H4 (cell line): ENCODE data around the gene RD3L. TPM values are rescaled to one million over a fixed set of nuclear protein-coding genes. Genes with fewer than 3 reads are reported as not detected.
"Not testable (repeated sequence)": the region's sequence is repeated elsewhere in the genome, so short reads cannot be mapped to it uniquely, and the experiment has no call there.

Experiments used
- DNase-seq: peaks from one replicate; pipeline ENCODE4 v3.0.0-alpha.2; 2015; ENCODE audit warnings: low spot score
- total RNA-seq: library from RNA; depleted of rRNA; stranded (reverse); fragments of >200 nt; shearing (Covaris generic); gene quantifications from 2 replicates; pipeline ENCODE4 v1.2.3, GENCODE V29; 2014

RD3L gene
- total RNA-seq, 1 experiment from 2014 or later = not detected

DNA sequence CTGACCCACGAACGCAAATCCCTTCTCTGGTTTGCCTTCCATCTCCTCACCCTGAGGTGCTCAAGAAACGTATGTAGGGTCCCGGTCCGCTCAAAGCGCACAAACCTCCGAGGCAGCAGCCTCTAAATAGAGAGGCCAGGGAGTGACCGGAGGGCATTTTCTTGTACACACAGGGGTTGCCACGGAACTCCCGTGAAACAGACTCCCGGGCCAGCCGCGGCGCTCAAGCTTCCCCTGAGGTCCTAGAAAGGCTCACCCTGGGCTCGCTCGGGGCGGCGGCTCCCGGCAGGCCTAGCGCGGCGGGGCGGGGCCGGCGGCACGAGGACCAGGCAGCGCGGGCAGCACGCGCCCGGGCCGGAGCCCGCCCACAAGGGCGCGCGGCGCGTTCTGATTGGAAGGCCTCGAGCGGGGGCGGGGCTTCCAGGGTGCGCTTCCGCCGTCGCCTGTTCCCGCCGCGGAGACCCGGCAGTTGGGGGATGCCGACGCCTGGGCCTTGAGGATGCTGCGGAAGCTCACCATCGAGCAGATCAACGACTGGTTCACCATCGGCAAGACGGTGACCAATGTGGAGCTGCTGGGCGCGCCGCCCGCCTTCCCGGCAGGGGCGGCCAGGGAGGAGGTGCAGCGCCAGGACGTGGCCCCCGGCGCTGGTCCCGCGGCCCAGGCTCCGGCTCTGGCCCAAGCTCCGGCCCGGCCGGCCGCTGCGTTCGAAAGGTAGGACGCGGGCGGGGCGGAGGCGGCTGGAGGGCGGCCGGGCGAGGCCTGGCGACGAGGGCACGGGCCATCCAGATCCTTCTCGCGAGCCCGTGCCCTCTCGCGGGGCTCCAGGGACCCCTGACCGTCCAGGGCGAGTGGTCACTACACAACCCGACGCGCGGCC is 14.1 kb downstream of the RD3L start, which contains the start of gene TDRD9:
Gene TDRD9 (plus strand): TSS at position 446 of the 880 bp plus-strand sequence. CDS start 54 bp downstream, at position 500.
- DNase-seq = no peak

DNA sequence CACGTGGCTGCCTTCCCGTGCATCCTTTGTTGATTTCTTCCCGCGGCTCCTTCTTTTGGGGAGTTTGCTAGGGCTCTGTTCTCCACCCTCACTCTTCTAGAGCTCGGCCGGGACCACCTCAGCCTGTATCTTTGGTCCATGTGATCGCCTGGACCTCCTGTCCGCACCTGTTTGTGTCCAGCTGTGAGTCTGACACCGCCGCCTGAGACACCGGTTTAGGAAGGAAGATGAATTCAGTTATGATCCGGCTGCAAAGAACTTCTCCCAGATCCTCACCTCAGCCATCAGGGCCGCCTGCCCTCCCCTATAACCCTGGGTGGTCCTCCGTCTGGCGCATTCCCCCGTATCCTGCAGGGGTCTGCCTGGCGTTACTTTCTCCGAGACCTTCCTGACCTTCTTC is 14.8 kb downstream of the RD3L start:
- no peak for DNase-seq

DNA sequence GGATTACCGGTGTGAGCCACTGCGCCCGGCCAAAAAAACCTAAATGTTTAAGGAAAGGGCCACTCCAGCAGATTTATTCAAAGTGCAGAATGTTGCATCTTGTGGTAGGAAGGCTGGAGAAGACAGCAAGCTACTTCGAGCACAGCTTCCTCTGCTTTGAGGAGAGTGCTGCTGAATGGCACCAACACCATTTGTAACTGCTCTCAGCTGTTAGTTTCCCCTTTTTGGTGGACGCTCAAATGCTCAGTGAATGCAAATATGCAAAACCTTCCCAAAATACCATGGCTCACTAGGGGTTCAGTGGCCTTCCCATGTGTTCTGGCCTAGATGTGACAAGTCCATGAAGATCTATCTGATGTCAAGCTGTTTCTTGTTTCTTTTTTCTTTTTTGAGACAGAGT is 17.0 kb downstream of the RD3L start:
- no peak for DNase-seq

DNA sequence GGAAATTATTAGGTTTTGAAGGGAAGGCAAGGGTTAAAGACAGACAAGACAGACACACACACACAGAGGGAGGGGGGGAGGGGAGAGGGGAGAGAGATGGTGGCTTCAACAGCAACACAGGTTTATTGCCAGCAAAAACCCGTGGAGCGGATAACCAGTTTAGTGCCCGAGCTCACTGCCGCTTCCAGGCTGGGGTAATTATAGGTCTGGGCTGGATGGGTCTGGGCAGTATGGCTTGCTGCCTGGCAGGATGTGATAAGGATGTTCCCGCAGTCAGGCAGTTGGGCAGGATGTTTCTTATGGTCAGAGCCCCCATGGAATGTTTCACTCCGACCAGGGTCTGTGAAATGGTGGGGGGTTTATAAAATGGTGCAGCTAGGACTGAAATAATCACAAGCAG is 18.5 kb downstream of the RD3L start:
- DNase-seq = no peak

DNA sequence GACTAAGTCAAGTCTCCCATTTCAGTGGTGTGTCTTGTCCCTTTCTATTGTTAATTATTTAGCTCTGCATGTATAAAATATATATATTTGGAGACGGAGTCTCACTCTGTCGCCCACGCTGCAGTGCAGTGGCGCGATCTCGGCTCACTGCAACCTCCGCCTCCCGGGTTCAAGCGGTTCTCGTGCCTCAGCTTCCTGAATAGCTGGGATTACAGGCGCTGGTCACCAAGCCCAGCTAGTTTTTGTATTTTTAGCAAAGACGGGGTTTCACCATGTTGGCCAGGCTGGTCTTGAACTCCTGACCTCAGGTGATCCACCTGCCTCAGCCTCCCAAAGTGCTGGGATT is 20.5 kb downstream of the RD3L start:
- DNase-seq = not testable (repeated sequence)

DNA sequence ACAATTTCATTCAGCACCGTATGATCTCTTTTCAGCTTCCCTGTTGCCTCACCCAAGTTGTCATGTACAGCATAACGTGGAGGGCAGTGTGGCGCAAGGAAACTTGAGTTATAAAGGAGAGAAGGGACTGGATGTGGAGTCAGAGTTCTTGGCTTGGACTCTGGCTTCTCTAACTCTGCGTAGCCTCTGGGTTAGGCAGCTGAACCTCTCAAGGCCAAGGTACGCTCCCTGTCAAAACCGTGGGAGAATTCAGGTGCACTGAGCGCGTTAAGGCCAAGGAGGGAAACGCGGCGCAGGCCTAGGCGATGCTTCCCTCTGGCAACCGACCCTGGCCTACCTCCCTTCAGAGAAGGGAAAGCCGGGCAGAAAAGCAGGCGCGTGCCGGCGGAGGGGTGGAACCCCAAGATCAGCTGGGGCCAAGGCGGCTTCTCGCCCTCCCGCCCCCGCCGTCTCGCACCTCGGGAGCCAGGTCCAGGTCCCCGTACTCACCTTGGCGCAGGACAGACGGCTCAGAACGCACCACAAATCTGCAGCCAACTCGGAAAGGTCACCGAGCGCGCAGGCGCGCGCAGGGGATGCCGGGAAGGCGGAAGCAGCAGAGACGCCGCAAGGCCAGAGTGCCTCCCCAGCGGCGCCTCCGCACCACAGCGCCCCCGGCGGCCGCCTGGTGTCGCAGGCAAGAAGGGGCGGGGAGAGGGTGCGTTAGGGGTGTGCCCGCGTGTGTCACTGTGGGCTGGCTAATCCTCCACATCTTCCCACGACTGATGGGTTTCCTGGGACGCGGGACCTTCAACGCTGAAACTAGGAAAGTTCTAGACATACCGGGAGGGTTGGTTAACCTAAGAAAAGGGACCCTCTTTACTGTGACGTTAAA is 21.1 kb downstream of the RD3L start:
- DNase-seq = peak; percentile 77

GRCh38 chr14:103916636-103917262 is 25.6 kb downstream of the RD3L start:
- no peak for DNase-seq

DNA sequence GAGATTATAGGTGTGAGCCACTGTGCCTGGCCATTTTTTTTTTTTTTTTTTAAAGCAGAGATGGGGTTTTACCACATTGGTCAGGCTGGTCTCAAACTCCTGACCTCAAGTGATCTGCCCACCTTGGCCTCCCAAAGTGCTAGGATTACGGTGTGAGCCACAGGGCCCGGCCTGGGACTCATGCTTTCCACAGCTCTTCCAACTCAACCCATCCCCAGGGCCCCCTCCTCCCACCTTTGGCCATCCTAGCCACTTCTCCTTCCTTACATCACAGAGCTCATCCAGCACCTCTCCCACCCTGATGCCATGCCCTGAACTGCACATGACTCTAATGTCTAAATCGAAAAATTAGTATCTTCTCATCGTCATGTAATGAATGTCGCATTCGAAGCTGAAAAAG is 26.7 kb downstream of the RD3L start:
- DNase-seq = no peak

GRCh38 chr14:103910984-103911383 is 31.3 kb downstream of the RD3L start:
- DNase-seq = no peak

DNA sequence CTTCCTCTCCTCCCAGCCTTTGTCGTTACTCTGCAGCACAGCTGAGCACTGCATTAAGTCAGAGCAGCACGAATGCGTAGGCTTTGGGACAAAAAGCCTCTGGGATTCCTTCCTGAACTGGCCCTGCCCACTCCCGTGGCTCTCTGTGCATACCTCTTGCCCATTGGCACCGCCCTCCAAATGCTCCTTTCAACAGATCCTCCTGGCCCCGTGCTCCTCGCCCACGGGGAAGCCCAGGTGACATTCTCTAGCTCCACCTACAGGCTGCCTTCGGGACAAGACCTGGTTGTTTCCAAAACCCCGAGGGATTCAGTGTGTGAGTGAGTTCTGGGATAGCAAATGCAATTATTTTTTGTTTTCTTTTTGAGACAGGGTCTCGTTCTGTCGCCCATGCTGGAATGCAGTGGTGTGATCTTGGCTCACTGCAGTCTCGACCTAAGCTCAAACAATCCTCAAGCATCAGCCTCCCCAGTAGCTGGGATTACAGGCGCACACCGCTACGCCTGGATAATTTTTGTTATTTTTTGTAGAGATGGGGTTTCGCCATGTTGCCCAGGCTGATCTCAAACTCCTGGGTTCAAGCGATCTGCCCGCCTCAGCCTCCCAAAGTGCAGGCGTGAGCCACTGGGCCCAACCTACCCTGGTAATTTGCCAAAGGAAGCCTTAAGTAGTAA is 31.9 kb downstream of the RD3L start:
- peak; percentile 87 for DNase-seq

DNA sequence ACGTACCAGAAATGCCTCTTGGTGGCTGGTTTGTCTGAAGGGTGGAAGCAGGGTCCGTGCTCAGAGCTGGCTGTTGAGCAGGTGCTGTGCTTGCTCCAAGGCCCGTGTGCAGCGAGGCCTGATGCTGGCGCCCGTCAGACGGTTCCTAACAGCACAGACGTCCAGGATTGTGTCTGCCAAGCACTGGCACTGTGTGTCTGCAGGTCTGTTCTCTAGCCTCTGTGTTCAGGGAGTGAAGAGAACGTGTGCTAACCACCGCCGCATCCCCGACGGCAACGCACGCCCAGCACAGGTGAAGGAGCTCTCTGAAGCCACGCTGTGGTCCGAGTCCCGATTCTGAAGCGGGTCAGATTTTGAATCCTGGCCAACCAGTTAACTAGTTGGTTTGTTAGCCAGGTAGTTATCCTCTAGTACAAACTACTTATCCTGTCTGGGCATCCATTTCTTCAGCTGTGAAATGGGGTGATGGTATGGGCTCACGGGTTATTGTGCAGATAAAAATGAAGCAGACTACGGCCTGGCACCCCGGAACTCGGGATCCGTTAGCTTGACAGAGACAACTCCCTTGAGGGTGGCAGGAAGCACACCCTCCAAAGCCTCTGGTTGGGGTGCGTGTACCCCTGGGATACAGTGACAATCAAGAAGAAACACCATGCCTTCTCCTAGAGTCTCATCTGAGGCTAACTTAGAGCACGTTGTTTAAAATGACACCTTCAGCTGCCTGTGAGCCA is 32.6 kb downstream of the RD3L start:
- DNase-seq = no peak

GRCh38 chr14:103908580-103908979 is 33.7 kb downstream of the RD3L start:
- no peak for DNase-seq

DNA sequence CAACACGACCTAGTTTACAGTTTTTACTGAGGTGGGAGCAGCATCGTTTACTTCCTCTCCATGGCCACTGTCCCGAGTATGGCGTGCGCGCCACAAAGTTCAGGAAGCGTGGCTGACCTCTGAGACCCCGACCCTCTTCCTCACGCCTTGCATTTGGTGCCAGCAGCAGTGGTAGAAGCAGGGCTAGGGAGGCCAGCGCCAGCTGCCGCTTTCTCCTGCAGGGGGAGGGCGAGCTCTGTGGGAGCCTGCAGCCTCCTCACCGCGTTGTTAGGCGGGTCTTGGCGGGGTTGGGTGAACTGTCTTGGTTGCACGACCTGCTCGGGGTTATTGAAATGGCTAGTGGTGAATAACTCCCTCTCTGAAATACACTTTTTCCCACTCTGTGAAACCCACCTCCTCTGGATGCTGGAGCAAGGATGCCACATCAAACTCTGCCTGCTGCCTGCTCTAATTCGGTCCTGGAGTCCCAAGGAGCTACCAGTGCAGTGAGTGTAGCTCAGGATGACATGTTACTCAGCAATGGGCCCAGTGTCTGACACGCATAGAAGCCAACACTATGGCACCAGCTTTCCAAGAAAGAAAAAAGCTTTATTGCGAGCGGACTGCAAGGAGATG is 36.4 kb downstream of the RD3L start:
- DNase-seq = no peak

DNA sequence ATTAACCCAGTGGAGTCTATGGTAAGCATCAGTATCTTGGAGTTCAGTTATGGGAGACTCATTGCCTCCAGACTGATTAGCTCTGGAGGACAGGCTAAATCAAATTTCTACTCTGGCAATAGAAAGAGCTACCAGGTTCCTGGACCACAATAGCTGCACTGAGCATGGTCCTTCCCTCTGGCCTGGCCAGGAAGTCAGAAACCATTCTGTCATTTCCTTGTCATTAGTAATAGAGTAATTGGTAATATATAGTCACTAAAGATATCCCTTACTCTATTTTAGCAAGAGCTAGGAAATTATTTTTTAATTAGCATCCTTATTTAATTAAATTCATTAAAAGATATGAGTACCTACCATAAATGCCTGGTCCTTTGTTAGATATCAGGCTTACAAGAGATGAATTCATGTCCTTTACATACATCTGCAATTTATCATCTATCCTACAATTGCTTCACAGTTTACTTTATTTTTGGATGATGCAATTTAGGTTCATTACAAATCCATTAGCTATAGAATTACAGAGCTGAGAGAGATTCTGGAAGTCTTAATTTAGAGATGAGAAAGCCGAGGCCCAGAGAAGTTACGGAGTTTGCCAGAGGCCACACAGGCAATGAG is 37.7 kb downstream of the RD3L start:
- DNase-seq = no peak

DNA sequence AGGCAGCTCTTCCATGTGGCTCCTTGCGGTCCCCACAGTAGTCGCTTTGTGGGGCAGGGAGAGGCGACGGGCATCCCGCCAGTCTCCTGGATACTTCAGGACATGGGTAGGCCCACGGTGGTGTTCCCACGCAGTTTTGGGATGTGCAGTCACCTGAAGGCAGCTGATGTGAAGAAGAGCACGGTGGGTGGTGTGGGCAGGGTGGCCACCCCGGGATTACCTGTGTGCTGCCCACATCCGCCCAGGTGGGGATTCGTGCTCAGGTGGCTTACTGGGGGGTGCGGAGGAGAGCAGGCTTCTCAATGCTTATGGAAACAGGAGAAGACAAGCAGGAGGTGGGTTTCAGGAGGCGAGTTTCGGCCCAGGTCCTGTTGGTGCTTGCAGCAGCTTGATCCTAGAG is 42.5 kb downstream of the RD3L start:
- DNase-seq = no peak

DNA sequence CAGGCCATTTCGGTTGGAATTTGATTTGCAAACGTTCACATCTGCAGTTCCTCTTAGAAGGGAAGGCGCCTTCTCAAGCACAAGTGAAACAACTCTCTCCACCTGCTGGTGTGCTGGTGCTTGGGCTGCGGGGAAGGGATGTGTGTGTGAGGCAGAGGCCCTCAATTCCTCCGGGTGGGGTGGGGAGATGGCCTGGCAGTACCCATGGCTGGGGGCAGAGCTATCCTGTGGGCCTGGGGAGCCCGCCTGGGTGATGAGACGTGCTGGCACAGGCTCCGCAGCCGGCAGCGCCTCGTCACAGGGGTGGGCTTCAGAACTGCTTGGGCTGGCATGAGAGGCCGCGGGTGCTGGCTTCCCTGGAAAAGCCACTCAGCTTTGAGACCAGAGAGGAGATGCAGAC is 43.0 kb downstream of the RD3L start:
- DNase-seq = no peak

GRCh38 chr14:103898711-103899110 is 43.6 kb downstream of the RD3L start:
- no peak for DNase-seq

DNA sequence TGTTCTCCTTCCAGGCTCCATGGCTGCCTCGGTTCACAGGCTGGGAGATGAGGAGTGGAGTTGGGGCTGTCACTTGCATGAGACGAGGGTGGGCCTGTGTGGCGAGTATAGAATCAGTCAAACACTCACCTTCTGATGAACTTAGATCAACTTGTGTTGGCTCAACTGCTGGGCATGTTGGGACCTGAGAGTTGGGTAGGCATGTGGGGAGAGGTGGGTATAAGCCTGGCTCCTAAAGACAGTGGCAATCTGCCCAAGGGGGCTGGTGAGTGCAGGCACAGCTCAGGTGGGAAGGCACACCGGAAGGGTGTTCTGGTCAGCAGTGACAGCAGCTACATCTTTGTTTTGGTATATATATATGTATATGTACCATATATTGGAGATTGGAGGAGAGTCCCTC is 44.1 kb downstream of the RD3L start:
- DNase-seq = no peak

- DNase-seq = no peak
Observed at GRCh38 chr14:103897075-103897947, 45.0 kb downstream of the RD3L start.
